HepG2 (cell line): Measurements from ENCODE around the gene PCSK6. TPM values are rescaled to one million over a fixed set of nuclear protein-coding genes. Genes with fewer than 3 reads are reported as not detected.
A peak's percentile ranks its signal among the peaks of the same experiment; 100 is the strongest.

ENCODE experiments used
- ATF4 ChIP-seq, 2 experiments: fragments of 450-650 bp in 1 of 2; sonication (generic) in 1 of 2; formaldehyde crosslinking; IDR thresholded peaks; 2 replicates each; pipeline versions ENCODE4 v1.5.0 to v1.8.0; 2020 to 2022; ENCODE audit warnings: mild to moderate bottlenecking in 1 of 2, missing genetic modification reagents in 1 of 2
- HDAC6 ChIP-seq: fragments of 200-600 bp; sonication (generic); IDR thresholded peaks from 2 replicates; pipeline ENCODE4 v1.7.0; 2017; ENCODE audit warnings: mild to moderate bottlenecking, antibody characterized with exemption, low read length, low read depth
- IRX3 ChIP-seq: sonication (generic); formaldehyde crosslinking; IDR thresholded peaks from 2 replicates; pipeline ENCODE4 v1.8.1; 2023; ENCODE audit warnings: mild to moderate bottlenecking, low read depth, missing genetic modification reagents, borderline replicate concordance
- NKX3-1 ChIP-seq: sonication (generic); formaldehyde crosslinking; IDR thresholded peaks from 2 replicates; pipeline ENCODE4 v1.5.0; 2020; ENCODE audit warnings: missing genetic modification reagents
- TBX2 ChIP-seq: sonication (generic); formaldehyde crosslinking; IDR thresholded peaks from 2 replicates; pipeline ENCODE4 v1.5.0; 2020; ENCODE audit warnings: missing genetic modification reagents, mild to moderate bottlenecking, borderline replicate concordance
- ZBTB39 ChIP-seq: sonication (generic); formaldehyde crosslinking; IDR thresholded peaks from 2 replicates; pipeline ENCODE4 v1.5.0; 2020; ENCODE audit warnings: missing genetic modification reagents
- ZFP1 ChIP-seq: IDR thresholded peaks from 2 replicates; pipeline ENCODE4 v1.6.1; 2016
- ZFX ChIP-seq: sonication (generic); formaldehyde crosslinking; IDR thresholded peaks from 2 replicates; pipeline ENCODE4 v1.4.0; 2020; ENCODE audit warnings: mild to moderate bottlenecking, low read depth, missing genetic modification reagents, moderate library complexity
- ZKSCAN1 ChIP-seq: fragments of 150-350 bp; IDR thresholded peaks from 2 replicates; pipeline ENCODE4 v1.6.1; 2014; ENCODE audit warnings: low read length
- ZNF275 ChIP-seq: sonication (generic); formaldehyde crosslinking; IDR thresholded peaks from 2 replicates; pipeline ENCODE4 v1.8.0; 2022; ENCODE audit warnings: missing genetic modification reagents, mild to moderate bottlenecking, inconsistent platforms, borderline replicate concordance
- ZNF337 ChIP-seq: sonication (generic); formaldehyde crosslinking; IDR thresholded peaks from 2 replicates; pipeline ENCODE4 v1.5.1; 2020; ENCODE audit warnings: missing genetic modification reagents, low read depth, mild to moderate bottlenecking, borderline replicate concordance
- ZNF629 ChIP-seq: sonication (generic); formaldehyde crosslinking; conservative IDR thresholded peaks from 2 replicates; pipeline ENCODE4 v1.5.0; 2020; ENCODE audit warnings: missing genetic modification reagents
- ZNF75D ChIP-seq: sonication (generic); formaldehyde crosslinking; IDR thresholded peaks from 2 replicates; pipeline ENCODE4 v1.8.1; 2023; ENCODE audit warnings: missing genetic modification reagents, mild to moderate bottlenecking, borderline replicate concordance
- ZNF780A ChIP-seq: sonication (generic); formaldehyde crosslinking; IDR thresholded peaks from 2 replicates; pipeline ENCODE4 v1.8.0; 2022; ENCODE audit warnings: mild to moderate bottlenecking, missing genetic modification reagents, moderate library complexity
- ZNF781 ChIP-seq: sonication (generic); formaldehyde crosslinking; IDR thresholded peaks from 2 replicates; pipeline ENCODE4 v1.5.1; 2020; ENCODE audit warnings: borderline replicate concordance, mild to moderate bottlenecking, missing genetic modification reagents; ENCODE audit errors: not compliant biosample characterization
- ZSCAN20 ChIP-seq: sonication (generic); formaldehyde crosslinking; IDR thresholded peaks from 2 replicates; pipeline ENCODE4 v1.4.0; 2020; ENCODE audit warnings: missing genetic modification reagents, mild to moderate bottlenecking, borderline replicate concordance
- ZSCAN21 ChIP-seq: sonication (generic); formaldehyde crosslinking; IDR thresholded peaks from 2 replicates; pipeline ENCODE4 v1.8.0; 2022; ENCODE audit warnings: mild to moderate bottlenecking, missing genetic modification reagents, moderate library complexity, borderline replicate concordance
- polyA plus RNA-seq, 8 experiments: library from polyadenylated mRNA; depleted of rRNA in 3 of 8; stranded (reverse) in 7 of 8; unstranded in 1 of 8; fragments of >200 nt; fragmentation: Illumina TruSeq in 4 of 8; extraction: Trizol in 4 of 8; gene quantifications; 2 replicates each; pipeline versions ENCODE4 v1.2.1 to v1.2.3, GENCODE V29; 2011 to 2016; ENCODE audit warnings: low read depth in 4 of 8, missing spikeins in 1 of 8, mixed read lengths in 1 of 8; ENCODE audit not compliant: insufficient read depth in 1 of 8
- total RNA-seq, 5 experiments: library from RNA; depleted of rRNA; stranded (reverse); fragments of >200 nt; fragmentation: Illumina TruSeq; extraction: Trizol; gene quantifications; 2 replicates each; pipeline ENCODE4 v1.2.3, GENCODE V29; 2016; ENCODE audit warnings: low read depth in 1 of 5
- TF ChIP-seq, protein P1 (sequence below): sonication (generic); formaldehyde crosslinking; IDR thresholded peaks from 2 replicates; pipeline ENCODE4 v1.4.0; 2020; ENCODE audit warnings: low read depth, mild to moderate bottlenecking, missing genetic modification reagents
- TF ChIP-seq, protein P2 (sequence below): sonication (generic); IDR thresholded peaks from 2 replicates; pipeline ENCODE4 v1.6.1; 2016; ENCODE audit warnings: low read depth, borderline replicate concordance

PCSK6 gene
- total and polyA plus RNA-seq, 2 of the 13 experiments (the other 11 are each of a cell fraction or from before 2014, with no cell fraction given), result 56.5 to 155 TPM

DNA sequence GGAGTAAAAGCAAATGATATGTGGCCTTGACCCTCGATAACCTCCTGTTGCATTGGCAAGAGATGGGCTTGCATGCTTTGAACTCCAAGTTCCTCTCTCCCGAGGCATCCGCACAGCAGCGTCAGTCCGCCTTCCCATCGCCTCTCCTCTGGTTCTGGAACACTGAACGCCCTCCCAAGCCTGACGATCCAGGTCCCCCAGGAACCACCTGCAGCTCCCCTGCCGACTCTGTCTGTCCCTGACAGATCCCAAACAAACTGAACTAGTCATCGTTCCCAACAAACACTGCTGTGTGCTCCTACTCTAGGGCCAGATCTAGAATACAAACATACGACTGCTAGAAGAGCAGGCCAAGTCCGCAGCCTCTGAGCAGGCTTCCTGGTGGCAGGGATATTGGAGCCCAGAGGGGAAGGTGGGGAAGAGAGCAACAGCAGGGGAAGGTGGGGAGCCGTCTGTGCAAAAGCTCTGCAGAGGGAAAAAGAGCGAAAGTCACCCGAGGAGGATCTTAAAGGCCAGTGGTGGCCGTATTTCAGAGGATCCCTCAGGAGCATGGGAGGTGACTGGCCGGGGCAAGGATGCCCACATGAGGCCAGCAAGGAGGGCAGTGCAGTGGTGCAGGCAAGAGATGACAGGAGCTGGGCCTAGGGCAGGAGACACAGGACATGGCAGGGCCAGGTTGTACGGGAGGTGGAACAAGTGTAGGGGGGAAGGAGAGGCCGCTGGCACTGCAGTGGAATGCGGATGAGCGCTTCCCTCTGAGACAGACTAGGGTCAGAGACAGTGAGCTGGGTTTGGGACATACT, 50.8 kb downstream of the PCSK6 start (continued):
- no peak; the same call in 1 of the 2 replicates for TF ChIP-seq ZNF629 (CRISPR knock-in tag)
- TF ChIP-seq ZNF780A (CRISPR knock-in tag), result no peak
- peak; percentile 67 for TF ChIP-seq ZFX (CRISPR knock-in tag)
- no peak for TF ChIP-seq ZSCAN20 (CRISPR knock-in tag)
- TF ChIP-seq, protein P1, sequence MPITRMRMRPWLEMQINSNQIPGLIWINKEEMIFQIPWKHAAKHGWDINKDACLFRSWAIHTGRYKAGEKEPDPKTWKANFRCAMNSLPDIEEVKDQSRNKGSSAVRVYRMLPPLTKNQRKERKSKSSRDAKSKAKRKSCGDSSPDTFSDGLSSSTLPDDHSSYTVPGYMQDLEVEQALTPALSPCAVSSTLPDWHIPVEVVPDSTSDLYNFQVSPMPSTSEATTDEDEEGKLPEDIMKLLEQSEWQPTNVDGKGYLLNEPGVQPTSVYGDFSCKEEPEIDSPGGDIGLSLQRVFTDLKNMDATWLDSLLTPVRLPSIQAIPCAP, result no peak
- 0 out of 2 replicates have a peak, but pooled peaks have one; percentile 33 for TF ChIP-seq NKX3-1 (CRISPR knock-in tag)
- TF ChIP-seq ZNF275 (CRISPR knock-in tag), result no peak
- TF ChIP-seq ZBTB39 (CRISPR knock-in tag), result no peak
- peak in 1 of 2 experiments; percentile 76; a peak in 2 of 4 replicates for TF ChIP-seq ATF4 (CRISPR knock-in tag; IDR thresholded peaks at IDR 0.05)
- no peak for TF ChIP-seq ZNF75D (CRISPR knock-in tag)
- TF ChIP-seq IRX3 (CRISPR knock-in tag), result no peak
- TF ChIP-seq, protein P2, sequence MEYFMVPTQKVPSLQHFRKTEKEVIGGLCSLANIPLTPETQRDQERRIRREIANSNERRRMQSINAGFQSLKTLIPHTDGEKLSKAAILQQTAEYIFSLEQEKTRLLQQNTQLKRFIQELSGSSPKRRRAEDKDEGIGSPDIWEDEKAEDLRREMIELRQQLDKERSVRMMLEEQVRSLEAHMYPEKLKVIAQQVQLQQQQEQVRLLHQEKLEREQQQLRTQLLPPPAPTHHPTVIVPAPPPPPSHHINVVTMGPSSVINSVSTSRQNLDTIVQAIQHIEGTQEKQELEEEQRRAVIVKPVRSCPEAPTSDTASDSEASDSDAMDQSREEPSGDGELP, result peak; percentile 41; the same call in 1 of the 2 replicates
- TF ChIP-seq ZKSCAN1, result no peak
- TF ChIP-seq ZFP1 (CRISPR knock-in tag), result no peak
- TF ChIP-seq ZSCAN21 (CRISPR knock-in tag), result no peak
- no peak for TF ChIP-seq ZNF337 (CRISPR knock-in tag)
- no peak for TF ChIP-seq HDAC6
- peak; percentile 56; the same call in 1 of the 2 replicates for TF ChIP-seq TBX2
- TF ChIP-seq ZNF781 (CRISPR knock-in tag), result no peak
